HG02885 (cell line): Measurements from ENCODE around the gene SLC12A3.
A peak's percentile ranks its signal among the peaks of the same experiment; 100 is the strongest.

Experiments used
- ATAC-seq: cut with Tn5 transposase; IDR thresholded peaks from one replicate; pipeline ENCODE4 v1.9.1; 2021; ENCODE audit warnings: mild to moderate bottlenecking; ENCODE audit not compliant: unreplicated experiment, poor library complexity

Gene SLC12A3

GRCh38 chr16:56961386-56961785, 96.4 kb downstream of the SLC12A3 start:
- no peak for ATAC-seq

GRCh38 chr16:56961851-56962281, 96.9 kb downstream of the SLC12A3 start, which contains the start of gene CETP:
Gene CETP (plus strand): TSS chr16:56961950. CDS start chr16:56961980, 30 bp downstream.
- no peak for ATAC-seq

- ATAC-seq: peak; percentile 65
Measured at GRCh38 chr16:56964243-56965148, 99.5 kb downstream of the SLC12A3 start.
